ENCODE results near the gene PROSER1.

PROSER1 gene

DNA sequence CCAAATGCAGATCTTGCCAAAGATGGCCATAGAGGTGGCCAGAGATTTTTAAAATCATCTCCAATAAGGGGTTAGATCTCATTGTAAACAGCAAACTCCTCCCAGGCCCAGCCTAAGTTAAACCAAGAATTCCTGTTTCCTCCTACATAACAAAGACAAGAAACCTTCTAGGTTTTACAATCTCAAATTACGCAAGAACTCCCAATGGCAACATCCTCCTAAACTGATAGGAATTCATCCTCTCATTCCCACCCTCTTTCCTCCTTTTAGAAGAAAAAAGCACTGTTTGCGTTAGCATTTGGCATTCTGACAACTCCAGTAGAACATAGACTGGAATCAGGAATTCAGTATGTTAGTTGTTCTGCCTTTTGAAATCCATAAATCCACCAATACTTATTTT, 14.6 kb downstream of the PROSER1 start:
- no peak for TF ChIP-seq SPI1 (IDR thresholded peaks at IDR 0.05; ENCODE audit: borderline replicate concordance, low read depth)
- no peak for TF ChIP-seq CTCF (IDR thresholded peaks at IDR 0.05; ENCODE audit: insufficient read depth, low read length)
- TF ChIP-seq, protein P1, sequence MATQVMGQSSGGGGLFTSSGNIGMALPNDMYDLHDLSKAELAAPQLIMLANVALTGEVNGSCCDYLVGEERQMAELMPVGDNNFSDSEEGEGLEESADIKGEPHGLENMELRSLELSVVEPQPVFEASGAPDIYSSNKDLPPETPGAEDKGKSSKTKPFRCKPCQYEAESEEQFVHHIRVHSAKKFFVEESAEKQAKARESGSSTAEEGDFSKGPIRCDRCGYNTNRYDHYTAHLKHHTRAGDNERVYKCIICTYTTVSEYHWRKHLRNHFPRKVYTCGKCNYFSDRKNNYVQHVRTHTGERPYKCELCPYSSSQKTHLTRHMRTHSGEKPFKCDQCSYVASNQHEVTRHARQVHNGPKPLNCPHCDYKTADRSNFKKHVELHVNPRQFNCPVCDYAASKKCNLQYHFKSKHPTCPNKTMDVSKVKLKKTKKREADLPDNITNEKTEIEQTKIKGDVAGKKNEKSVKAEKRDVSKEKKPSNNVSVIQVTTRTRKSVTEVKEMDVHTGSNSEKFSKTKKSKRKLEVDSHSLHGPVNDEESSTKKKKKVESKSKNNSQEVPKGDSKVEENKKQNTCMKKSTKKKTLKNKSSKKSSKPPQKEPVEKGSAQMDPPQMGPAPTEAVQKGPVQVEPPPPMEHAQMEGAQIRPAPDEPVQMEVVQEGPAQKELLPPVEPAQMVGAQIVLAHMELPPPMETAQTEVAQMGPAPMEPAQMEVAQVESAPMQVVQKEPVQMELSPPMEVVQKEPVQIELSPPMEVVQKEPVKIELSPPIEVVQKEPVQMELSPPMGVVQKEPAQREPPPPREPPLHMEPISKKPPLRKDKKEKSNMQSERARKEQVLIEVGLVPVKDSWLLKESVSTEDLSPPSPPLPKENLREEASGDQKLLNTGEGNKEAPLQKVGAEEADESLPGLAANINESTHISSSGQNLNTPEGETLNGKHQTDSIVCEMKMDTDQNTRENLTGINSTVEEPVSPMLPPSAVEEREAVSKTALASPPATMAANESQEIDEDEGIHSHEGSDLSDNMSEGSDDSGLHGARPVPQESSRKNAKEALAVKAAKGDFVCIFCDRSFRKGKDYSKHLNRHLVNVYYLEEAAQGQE (IDR thresholded peaks at IDR 0.05; ENCODE audit: insufficient replicate concordance, low read depth), result no peak
- TF ChIP-seq POLR2AphosphoS5 (IDR thresholded peaks at IDR 0.05; ENCODE audit: low read depth), result no peak
- TF ChIP-seq GABPA (IDR thresholded peaks at IDR 0.05; ENCODE audit: low read depth), result no peak
- no peak for DNase-seq (ENCODE audit: low read depth in 1 of 2, low spot score in 1 of 2)
- Histone ChIP-seq H3K27ac (replicated peaks) (no peak overlapping the region), H3K4me3 (replicated peaks; ENCODE audit: insufficient read depth, low read length) (no peak overlapping the region), H3K27me3 (ENCODE audit: insufficient read depth, poor library complexity, severe bottlenecking) (no peaks in the 10 kb centered on the region)

GRCh38 chr13:39020853-39021462, 16.9 kb downstream of the PROSER1 start:
- H3K27ac ChIP-seq (replicated peaks), result no peak overlapping the region
- no peaks in the 10 kb centered on the region for H3K27me3 ChIP-seq (ENCODE audit: insufficient read depth, poor library complexity, severe bottlenecking)
- no peak for DNase-seq (ENCODE audit: low read depth in 1 of 2, low spot score in 1 of 2)
- no peak overlapping the region for H3K4me3 ChIP-seq (replicated peaks; ENCODE audit: insufficient read depth, low read length)
- TF ChIP-seq SPI1 (IDR thresholded peaks at IDR 0.05; ENCODE audit: borderline replicate concordance, low read depth) (no peak), GABPA (IDR thresholded peaks at IDR 0.05; ENCODE audit: low read depth) (no peak), CTCF (IDR thresholded peaks at IDR 0.05; ENCODE audit: insufficient read depth, low read length) (no peak), POLR2AphosphoS5 (IDR thresholded peaks at IDR 0.05; ENCODE audit: low read depth) (no peak)
- TF ChIP-seq, protein P1 (IDR thresholded peaks at IDR 0.05; ENCODE audit: insufficient replicate concordance, low read depth), result no peak

DNA sequence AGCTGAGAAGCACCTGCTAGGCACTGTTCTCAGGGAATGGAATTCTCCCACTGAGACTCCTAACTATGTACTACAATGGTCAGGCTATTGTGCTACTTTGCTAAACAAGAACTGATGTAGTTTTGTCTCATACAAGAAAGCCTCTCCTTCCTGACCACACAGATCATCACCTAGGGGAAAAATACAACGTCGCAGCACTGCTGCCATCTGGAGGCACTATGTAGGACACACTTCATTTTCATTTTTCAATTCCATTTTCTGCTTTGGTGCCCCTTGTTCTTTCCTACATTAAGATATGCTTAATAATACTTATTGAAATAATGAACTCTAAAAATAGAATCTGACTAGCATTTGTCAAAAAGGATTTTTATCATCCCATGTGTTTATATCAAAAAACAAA, 21.1 kb downstream of the PROSER1 start:
- TF ChIP-seq GABPA (IDR thresholded peaks at IDR 0.05; ENCODE audit: low read depth) (no peak), CTCF (IDR thresholded peaks at IDR 0.05; ENCODE audit: insufficient read depth, low read length) (peak; percentile 44)
- no peak overlapping the region for H3K4me3 ChIP-seq (replicated peaks; ENCODE audit: insufficient read depth, low read length)
- H3K27me3 ChIP-seq (ENCODE audit: insufficient read depth, poor library complexity, severe bottlenecking), result no peaks in the 10 kb centered on the region
- H3K27ac ChIP-seq (replicated peaks), result no peak overlapping the region
- DNase-seq (ENCODE audit: low read depth in 1 of 2, low spot score in 1 of 2), result no peak

DNA sequence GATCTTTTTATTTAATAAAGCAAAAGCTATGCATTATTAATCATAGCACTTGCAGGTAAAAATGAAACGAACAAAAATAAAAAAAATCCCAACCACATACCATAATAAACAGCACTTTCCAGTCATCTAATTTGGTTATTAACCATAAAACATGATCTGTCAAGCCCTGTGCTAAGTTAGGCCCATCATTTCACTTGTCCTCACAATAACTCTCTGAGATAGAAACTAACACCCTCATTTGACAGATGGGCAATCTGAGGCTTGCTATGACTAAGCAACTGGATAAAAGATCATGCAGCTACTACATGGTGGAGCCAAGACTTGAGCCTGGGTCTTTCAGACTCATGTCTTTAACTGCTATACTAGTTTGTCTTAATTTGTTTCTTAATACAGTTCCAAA, 21.8 kb downstream of the PROSER1 start:
- H3K27ac ChIP-seq (replicated peaks), result no peak overlapping the region
- no peaks in the 10 kb centered on the region for H3K27me3 ChIP-seq (ENCODE audit: insufficient read depth, poor library complexity, severe bottlenecking)
- TF ChIP-seq CTCF (IDR thresholded peaks at IDR 0.05; ENCODE audit: insufficient read depth, low read length), result no peak
- TF ChIP-seq POLR2AphosphoS5 (IDR thresholded peaks at IDR 0.05; ENCODE audit: low read depth), result no peak
- TF ChIP-seq, protein P1 (IDR thresholded peaks at IDR 0.05; ENCODE audit: insufficient replicate concordance, low read depth), result no peak
- TF ChIP-seq GABPA (IDR thresholded peaks at IDR 0.05; ENCODE audit: low read depth), result no peak
- TF ChIP-seq SPI1 (IDR thresholded peaks at IDR 0.05; ENCODE audit: borderline replicate concordance, low read depth), result no peak
- H3K4me3 ChIP-seq (replicated peaks; ENCODE audit: insufficient read depth, low read length), result no peak overlapping the region
- DNase-seq (ENCODE audit: low read depth in 1 of 2, low spot score in 1 of 2), result no peak

Measured in HL-60 (cell line).